Nephron progenitor cell (in vitro differentiated cells): Measurements from ENCODE around the gene HOXD13.
A peak's percentile ranks its signal among the peaks of the same experiment; 100 is the strongest.

Source experiments
- DNase-seq: peaks from one replicate; pipeline ENCODE4 v3.0.0; 2021
- H3K27ac Mint-ChIP-seq: 2 replicates; pipeline ENCODE4 v1.8.0; 2021; ENCODE audit warnings: mild to moderate bottlenecking, moderate library complexity, mixed read lengths
- H3K27me3 Mint-ChIP-seq: 2 replicates; pipeline ENCODE4 v1.8.0; 2021; ENCODE audit warnings: mild to moderate bottlenecking, low read depth, mixed read lengths; ENCODE audit not compliant: poor library complexity
- H3K36me3 Mint-ChIP-seq: 2 replicates; pipeline ENCODE4 v1.8.0; 2021; ENCODE audit warnings: low read depth, mixed read lengths
- H3K4me1 Mint-ChIP-seq: 2 replicates; pipeline ENCODE4 v1.8.0; 2021; ENCODE audit warnings: mixed read lengths
- H3K4me3 Mint-ChIP-seq: 2 replicates; pipeline ENCODE4 v1.8.0; 2021; ENCODE audit warnings: mild to moderate bottlenecking, moderate library complexity, mixed read lengths
- H3K9me3 Mint-ChIP-seq: 2 replicates; pipeline ENCODE4 v1.8.0; 2021; ENCODE audit warnings: mild to moderate bottlenecking, moderate library complexity, mixed read lengths
- TF ChIP-seq, protein P1 (sequence below): fragments of 200-600 bp; sonication (generic); IDR thresholded peaks from 2 replicates; pipeline ENCODE4 v1.5.0; 2021; ENCODE audit warnings: antibody characterized with exemption

The HOXD13 gene

DNA sequence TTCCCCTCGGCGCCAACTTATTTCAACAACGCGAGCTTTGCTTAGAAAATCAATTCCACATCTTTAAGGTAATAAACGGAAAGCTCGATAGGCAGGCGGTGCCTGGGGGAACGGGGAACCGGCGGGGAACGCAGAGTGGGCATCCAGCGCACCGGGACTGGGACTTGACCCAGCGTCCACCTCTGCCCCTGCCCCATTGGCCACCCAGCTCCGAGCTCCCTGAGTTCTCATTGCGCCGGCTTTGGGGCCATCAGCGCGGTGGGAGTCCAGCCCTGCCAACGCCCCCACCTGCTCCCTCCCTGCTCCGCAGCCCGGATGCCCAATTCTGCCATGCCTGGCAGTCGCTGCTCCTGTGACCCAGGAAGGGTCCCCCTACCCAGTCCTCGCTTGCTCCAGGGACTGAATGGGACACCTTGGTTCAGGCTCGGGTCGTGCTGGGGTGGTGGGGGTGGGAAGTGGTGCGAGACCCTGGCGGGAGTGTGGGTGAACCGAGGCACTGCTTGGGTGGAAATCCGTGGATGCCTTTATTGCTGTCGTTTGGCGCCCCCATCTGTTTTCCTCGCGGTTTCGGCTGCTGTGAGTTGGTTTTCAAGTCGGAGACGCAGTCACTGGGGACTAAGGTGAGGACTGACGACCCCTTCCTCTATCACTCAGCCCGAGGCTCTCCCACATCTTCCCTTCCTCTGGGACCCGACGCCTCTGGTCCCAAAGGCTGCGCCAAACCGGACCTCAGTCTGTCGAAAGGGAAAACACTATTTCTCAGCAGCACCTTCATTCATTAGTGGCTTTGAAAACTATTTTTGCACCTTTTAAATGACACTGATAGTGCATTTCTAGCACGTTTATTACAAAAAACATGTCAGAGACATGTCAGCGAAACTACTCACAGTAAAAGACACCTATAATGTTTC is 6.4 kb upstream of the HOXD13 start:
- Mint-ChIP-seq H3K9me3 (peaks cover 9% of the 10 kb centered on the region), H3K4me3 (peak overlapping the region; percentile 52), H3K27me3 (peaks cover 100% of the 10 kb centered on the region), H3K4me1 (peaks cover 22% of the 10 kb centered on the region), H3K36me3 (no peaks in the 10 kb centered on the region), H3K27ac (no peak overlapping the region)
- DNase-seq, result peak; percentile 67
- TF ChIP-seq, protein P1, sequence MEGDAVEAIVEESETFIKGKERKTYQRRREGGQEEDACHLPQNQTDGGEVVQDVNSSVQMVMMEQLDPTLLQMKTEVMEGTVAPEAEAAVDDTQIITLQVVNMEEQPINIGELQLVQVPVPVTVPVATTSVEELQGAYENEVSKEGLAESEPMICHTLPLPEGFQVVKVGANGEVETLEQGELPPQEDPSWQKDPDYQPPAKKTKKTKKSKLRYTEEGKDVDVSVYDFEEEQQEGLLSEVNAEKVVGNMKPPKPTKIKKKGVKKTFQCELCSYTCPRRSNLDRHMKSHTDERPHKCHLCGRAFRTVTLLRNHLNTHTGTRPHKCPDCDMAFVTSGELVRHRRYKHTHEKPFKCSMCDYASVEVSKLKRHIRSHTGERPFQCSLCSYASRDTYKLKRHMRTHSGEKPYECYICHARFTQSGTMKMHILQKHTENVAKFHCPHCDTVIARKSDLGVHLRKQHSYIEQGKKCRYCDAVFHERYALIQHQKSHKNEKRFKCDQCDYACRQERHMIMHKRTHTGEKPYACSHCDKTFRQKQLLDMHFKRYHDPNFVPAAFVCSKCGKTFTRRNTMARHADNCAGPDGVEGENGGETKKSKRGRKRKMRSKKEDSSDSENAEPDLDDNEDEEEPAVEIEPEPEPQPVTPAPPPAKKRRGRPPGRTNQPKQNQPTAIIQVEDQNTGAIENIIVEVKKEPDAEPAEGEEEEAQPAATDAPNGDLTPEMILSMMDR, result peak; percentile 45

DNA sequence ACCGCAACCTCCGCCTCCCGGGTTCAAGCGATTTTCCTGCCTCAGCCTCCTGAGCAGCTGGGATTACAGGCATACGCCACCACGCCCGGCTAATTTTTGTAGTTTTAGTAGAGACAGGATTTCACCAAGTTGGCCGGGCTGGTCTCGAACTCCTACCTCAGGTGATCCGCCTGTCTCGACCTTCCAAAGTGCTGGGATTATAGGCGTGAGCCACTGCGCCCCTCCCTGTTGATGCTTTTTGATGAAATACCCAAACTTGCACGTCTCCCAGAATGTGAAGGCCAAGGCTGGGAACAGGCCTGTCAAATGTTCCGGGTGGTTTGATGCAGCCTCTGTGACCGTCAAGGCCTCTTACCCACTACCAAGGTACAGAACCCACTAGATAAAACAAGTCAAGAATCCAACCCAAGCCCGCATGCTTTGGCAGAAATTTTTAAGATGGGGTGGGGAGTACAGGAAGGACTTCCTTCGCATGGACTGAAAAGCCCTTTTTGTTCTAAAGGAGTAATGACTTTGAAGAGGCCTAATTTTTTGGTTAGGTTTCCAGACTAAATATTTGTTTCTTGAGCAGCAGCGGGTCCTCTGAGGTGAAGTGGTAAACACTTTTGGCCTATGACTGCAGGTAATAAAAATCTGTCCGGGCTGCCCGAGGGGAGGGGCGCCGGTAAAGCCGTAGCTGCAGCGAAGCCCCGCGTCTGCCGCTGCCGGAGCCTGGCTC is 5.0 kb upstream of the HOXD13 start:
- TF ChIP-seq, protein P1, result no peak
- Mint-ChIP-seq H3K9me3 (peaks cover 7% of the 10 kb centered on the region), H3K27me3 (peaks cover 99% of the 10 kb centered on the region), H3K4me3 (peak overlapping the region; percentile 81), H3K4me1 (peaks cover 28% of the 10 kb centered on the region), H3K27ac (no peak overlapping the region), H3K36me3 (no peaks in the 10 kb centered on the region)
- no peak for DNase-seq

DNA sequence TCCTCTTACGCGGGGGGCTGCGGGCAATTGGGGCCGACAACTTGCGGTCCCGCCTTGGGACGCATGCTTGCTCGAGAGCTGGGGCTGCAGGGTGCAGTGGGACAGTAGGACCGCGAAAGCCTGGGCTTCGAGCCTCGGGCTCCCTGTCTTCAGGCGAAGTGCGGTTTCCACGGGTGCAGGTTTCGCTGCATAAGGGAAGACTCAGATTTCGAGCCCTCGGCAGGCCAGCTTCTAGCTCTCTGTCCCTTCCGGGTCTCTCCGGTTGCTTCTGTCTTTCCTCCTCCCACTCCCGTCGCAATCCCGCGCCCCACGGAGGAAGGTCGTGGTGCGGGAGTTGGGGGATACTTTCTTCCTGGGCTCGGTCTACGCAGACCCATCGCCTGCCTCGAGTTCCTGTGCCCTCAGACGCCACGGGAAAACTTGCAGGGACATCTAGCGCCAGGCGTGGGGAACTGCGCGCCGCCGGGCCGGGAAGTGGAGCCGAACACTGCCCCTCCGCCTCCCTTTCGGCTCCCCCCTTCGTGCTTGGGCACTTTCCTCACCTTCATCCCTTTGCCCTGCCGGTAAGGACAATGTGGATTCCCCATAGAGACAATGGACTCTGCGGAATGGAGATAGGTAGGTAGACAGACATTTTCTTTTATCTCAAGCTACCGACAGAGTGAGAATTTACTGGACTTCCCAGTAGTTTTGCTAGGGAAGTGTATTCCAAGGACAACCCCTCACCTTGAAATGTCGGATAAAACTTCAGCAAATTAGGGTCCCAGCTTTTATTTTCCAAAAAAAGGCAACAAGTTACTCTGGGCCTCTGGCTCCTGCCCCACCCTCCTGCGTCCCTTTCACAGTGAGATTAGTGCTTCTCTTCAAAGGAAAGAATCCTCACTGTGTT is 4.2 kb upstream of the HOXD13 start:
- no peak overlapping the region for H3K27ac Mint-ChIP-seq
- H3K27me3 Mint-ChIP-seq, result peaks cover 95% of the 10 kb centered on the region
- no peaks in the 10 kb centered on the region for H3K36me3 Mint-ChIP-seq
- peaks cover 23% of the 10 kb centered on the region for H3K4me1 Mint-ChIP-seq
- H3K4me3 Mint-ChIP-seq, result peak overlapping the region; percentile 81
- H3K9me3 Mint-ChIP-seq, result peaks cover 7% of the 10 kb centered on the region
- peak; percentile 75 for DNase-seq
- TF ChIP-seq, protein P1, result peak; percentile 67

DNA sequence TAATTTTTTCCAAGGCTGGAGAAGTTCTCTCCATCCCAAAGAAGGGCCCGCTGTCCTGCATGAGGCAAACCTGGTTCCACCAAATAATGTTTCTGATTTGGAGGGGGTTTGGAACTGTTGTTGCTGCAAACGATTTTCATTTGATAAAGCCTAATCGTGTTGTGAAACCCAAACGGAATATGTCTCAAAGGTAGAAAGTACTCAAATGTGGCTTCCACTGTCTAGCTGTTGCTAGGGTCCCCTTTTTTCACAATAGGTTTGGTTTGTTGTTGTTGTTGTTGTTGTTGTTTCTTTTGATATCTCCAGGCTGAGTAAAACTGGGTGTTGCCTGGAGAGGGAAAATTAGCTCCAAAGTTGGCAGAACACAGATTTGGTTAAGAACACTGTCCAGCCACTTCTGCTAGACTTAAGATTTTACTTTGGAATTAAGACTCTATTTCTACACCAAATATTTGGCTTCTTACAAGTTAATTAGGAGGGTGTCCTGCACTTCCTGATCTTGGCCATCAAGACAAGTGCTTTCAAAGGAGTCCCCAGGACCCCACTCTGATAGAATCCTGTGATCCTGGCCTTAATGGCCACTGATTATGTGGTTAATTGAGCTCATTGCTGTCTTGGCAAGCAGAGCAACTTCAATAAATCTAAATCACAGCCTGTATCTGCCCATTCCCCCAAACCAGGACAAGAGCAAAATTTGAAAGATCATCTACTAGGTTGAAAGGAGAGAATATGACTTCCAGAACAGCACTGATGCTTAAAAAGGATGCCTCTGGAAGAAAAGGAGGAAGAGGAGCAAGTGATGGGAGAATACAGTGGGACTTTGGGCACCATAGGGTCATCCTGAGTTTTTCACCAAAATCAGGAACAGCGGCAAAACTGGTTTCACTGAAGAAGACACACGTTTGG is 3.3 kb upstream of the HOXD13 start:
- H3K4me3 Mint-ChIP-seq, result no peak overlapping the region
- peaks cover 22% of the 10 kb centered on the region for H3K4me1 Mint-ChIP-seq
- peaks cover 13% of the 10 kb centered on the region for H3K9me3 Mint-ChIP-seq
- peaks cover 95% of the 10 kb centered on the region for H3K27me3 Mint-ChIP-seq
- TF ChIP-seq, protein P1, result no peak
- H3K36me3 Mint-ChIP-seq, result no peaks in the 10 kb centered on the region
- DNase-seq, result no peak
- H3K27ac Mint-ChIP-seq, result no peak overlapping the region

DNA sequence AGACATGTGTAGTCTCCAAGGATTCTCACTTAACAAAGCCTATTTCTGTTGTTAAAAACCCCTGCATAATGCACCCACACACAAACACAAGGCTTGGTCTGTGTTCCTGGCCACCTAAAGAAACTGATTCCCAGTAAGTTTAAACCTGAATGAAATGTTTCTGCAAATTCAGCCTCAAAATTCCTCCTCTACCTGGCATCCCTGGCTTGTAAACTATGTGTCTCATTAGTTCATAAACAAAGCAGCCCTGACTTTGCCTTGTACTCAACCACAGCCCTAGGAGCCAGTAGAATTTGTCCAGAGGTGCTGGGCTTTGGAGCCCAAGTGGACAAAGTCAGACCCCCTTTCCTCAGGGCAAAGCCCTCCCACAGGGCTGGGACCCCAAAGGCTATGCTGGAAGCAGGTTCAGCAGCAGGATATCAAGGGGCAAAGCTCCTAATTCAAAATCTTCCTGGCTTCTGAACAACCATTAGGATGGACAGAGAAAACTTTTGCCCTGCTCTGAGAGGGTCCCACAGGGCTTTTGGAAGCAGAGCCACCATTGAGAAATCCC is 2.6 kb upstream of the HOXD13 start:
- TF ChIP-seq, protein P1, result no peak
- Mint-ChIP-seq H3K4me1 (peaks cover 22% of the 10 kb centered on the region), H3K9me3 (peaks cover 13% of the 10 kb centered on the region), H3K27me3 (peaks cover 95% of the 10 kb centered on the region), H3K36me3 (no peaks in the 10 kb centered on the region), H3K27ac (no peak overlapping the region), H3K4me3 (no peak overlapping the region)
- DNase-seq, result no peak
